GM12891 (cell line): ENCODE results near the gene ANKRD34C.

Experiments
- POLR2AphosphoS5 ChIP-seq: IDR thresholded peaks from 2 replicates; pipeline ENCODE4 v1.6.1; 2011; ENCODE audit warnings: low read depth, low read length, control low read depth
- POU2F2 ChIP-seq: IDR thresholded peaks from 2 replicates; pipeline ENCODE4 v1.6.1; 2011; ENCODE audit warnings: low read depth, mild to moderate bottlenecking, control low read depth, low read length, moderate library complexity

DNA sequence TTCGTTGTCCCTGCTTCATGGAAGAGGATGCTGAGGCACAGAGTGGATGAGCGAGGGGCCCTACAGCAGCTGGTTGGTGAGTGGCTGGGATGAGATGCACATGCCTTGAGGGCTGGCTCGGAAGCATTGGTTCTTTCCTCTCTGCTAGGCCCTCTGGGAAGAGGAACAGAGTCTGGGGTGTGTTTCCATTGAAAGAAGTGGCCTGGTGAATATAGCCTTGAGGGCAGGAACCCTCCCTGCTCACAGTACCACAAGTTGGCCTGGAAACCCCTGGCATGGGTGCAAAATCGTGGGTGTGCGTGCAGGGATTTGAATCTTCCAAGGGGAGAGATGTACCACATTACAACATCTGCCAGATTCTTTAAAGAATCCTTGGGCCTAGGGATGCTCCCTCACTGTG is 37.6 kb upstream of the ANKRD34C start:
- TF ChIP-seq POLR2AphosphoS5 (no peak), POU2F2 (no peak)
